SU-DHL-6 (cell line): ENCODE data around the gene OLIG2.

Experiments used
- H2AFZ ChIP-seq: fragments of 200-600 bp; sonication (generic); 2 replicates; pipeline ENCODE4 v1.6.1; 2014; ENCODE audit warnings: low read depth, mild to moderate bottlenecking, moderate library complexity, mixed read lengths, antibody characterized with exemption, low read length; ENCODE audit not compliant: severe bottlenecking
- H3F3A ChIP-seq: fragments of 200-600 bp; shearing (Covaris generic); 2 replicates; pipeline ENCODE4 v1.6.0; 2016; ENCODE audit warnings: antibody characterized with exemption, mild to moderate bottlenecking; ENCODE audit not compliant: insufficient read depth
- H3K27ac ChIP-seq: fragments of 200-600 bp; sonication (generic); 2 replicates; pipeline ENCODE4 v1.5.1; 2016; ENCODE audit warnings: low read depth, mild to moderate bottlenecking, low read length, moderate library complexity, mixed read lengths
- H3K27me3 ChIP-seq: fragments of 200-600 bp; sonication (generic), shearing (Covaris generic); 2 replicates; pipeline ENCODE4 v1.6.0; 2014; ENCODE audit warnings: mild to moderate bottlenecking, low read length
- H3K36me3 ChIP-seq: fragments of 200-600 bp; sonication (generic); 2 replicates; pipeline ENCODE4 v1.6.1; 2014; ENCODE audit warnings: mild to moderate bottlenecking, low read length, mixed read lengths
- H3K4me2 ChIP-seq: fragments of 300-600, 200-600 bp; shearing (Covaris generic), sonication (generic); 2 replicates; pipeline ENCODE4 v1.6.0; 2014; ENCODE audit warnings: low read length, low read depth, mild to moderate bottlenecking; ENCODE audit not compliant: poor library complexity, severe bottlenecking
- H3K4me3 ChIP-seq: fragments of 200-600 bp; sonication (generic); 2 replicates; pipeline ENCODE4 v1.5.1; 2014; ENCODE audit warnings: antibody characterized with exemption, low read length, mild to moderate bottlenecking, mixed read lengths; ENCODE audit not compliant: insufficient read depth, poor library complexity, severe bottlenecking
- H3K79me2 ChIP-seq: fragments of 200-600 bp; sonication (generic); 2 replicates; pipeline ENCODE4 v1.6.1; 2014; ENCODE audit warnings: mild to moderate bottlenecking, low read length, moderate library complexity; ENCODE audit not compliant: insufficient read depth
- H3K9ac ChIP-seq: fragments of 200-600 bp; sonication (generic); 2 replicates; pipeline ENCODE4 v1.7.0; 2014; ENCODE audit warnings: mild to moderate bottlenecking, low read length
- H3K9me2 ChIP-seq: fragments of 200-600 bp; sonication (generic); replicated peaks from 2 replicates; pipeline ENCODE4 v1.6.1; 2014; ENCODE audit warnings: low read length; ENCODE audit not compliant: insufficient read depth
- H3K9me3 ChIP-seq: fragments of 200-600 bp; sonication (generic); 2 replicates; pipeline ENCODE4 v1.6.1; 2014; ENCODE audit warnings: low read length, mixed read lengths; ENCODE audit not compliant: insufficient read depth
- H4K20me1 ChIP-seq: fragments of 200-600 bp; sonication (generic); 2 replicates; pipeline ENCODE4 v1.6.1; 2014; ENCODE audit warnings: low read depth, mild to moderate bottlenecking, antibody characterized with exemption, low read length, moderate library complexity, mixed read lengths
- EZH2phosphoT487 ChIP-seq: fragments of 200-600 bp; sonication (generic), shearing (Covaris generic); conservative IDR thresholded peaks from 2 replicates; pipeline ENCODE4 v1.6.1; 2018; ENCODE audit warnings: mild to moderate bottlenecking, antibody characterized with exemption, low read length, moderate library complexity, mixed read lengths
- TF ChIP-seq, protein P1 (sequence below): fragments of 200-600 bp; sonication (generic); IDR thresholded peaks from one replicate; pipeline ENCODE4 v1.5.1; 2017; ENCODE audit warnings: antibody characterized with exemption, mild to moderate bottlenecking, low read length, moderate library complexity; ENCODE audit not compliant: insufficient read depth, poor library complexity, severe bottlenecking

The OLIG2 gene

DNA sequence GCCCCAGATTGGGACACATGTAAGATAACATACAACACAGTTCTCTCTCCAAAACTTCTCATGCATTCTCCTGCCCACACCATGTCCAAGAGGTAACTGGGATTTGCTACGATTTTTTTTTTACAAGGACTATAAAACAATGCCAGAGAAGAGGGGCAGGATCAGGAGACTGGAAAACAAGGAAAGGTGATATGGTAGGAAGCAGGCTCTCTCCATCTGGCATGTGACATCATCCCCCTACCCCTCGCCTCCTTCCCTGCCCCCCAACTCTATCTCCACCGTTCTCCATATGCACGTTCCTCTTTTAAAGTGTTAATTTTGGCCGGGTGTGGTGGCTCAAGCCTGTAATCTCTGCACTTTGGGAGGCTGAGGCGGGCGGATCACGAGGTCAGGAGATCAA is 20.7 kb downstream of the OLIG2 start:
- Histone ChIP-seq H3K4me3 (no peak overlapping the region), H3K27me3 (no peaks in the 10 kb centered on the region), H2AFZ (no peak overlapping the region), H3K9me2 (no peaks in the 10 kb centered on the region), H3K27ac (no peak overlapping the region), H4K20me1 (no peaks in the 10 kb centered on the region), H3K79me2 (no peaks in the 10 kb centered on the region), H3K9me3 (no peaks in the 10 kb centered on the region), H3K36me3 (no peaks in the 10 kb centered on the region), H3K9ac (no peak overlapping the region), H3K4me2 (no peak overlapping the region), H3F3A (no peaks in the 10 kb centered on the region)
- TF ChIP-seq, protein P1, sequence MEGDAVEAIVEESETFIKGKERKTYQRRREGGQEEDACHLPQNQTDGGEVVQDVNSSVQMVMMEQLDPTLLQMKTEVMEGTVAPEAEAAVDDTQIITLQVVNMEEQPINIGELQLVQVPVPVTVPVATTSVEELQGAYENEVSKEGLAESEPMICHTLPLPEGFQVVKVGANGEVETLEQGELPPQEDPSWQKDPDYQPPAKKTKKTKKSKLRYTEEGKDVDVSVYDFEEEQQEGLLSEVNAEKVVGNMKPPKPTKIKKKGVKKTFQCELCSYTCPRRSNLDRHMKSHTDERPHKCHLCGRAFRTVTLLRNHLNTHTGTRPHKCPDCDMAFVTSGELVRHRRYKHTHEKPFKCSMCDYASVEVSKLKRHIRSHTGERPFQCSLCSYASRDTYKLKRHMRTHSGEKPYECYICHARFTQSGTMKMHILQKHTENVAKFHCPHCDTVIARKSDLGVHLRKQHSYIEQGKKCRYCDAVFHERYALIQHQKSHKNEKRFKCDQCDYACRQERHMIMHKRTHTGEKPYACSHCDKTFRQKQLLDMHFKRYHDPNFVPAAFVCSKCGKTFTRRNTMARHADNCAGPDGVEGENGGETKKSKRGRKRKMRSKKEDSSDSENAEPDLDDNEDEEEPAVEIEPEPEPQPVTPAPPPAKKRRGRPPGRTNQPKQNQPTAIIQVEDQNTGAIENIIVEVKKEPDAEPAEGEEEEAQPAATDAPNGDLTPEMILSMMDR: no peak
- no peak for TF ChIP-seq EZH2phosphoT487

DNA sequence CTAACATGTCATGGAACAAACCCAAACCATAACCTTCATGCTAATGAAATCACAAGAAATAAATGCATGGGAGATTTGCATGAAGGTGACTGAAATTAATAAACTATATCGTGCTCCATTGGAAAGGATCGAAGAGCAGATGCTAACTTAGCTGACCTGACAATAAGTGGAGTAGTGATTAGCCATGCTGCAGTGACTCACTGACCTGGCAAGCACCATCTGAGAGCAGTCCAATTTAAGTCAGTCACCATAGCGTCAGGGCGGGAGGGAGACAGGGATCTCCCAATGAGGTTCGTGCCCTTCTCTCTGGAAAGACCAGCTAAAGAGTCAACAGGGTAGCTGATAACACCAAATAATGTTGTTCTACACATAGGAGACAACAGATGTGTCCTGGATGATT is 21.5 kb downstream of the OLIG2 start:
- H3K79me2 ChIP-seq: no peaks in the 10 kb centered on the region
- H3K27me3 ChIP-seq: no peaks in the 10 kb centered on the region
- no peak overlapping the region for H3K9ac ChIP-seq
- H3K4me3 ChIP-seq: no peak overlapping the region
- H3F3A ChIP-seq: no peaks in the 10 kb centered on the region
- TF ChIP-seq, protein P1: no peak
- no peaks in the 10 kb centered on the region for H3K9me2 ChIP-seq
- no peaks in the 10 kb centered on the region for H4K20me1 ChIP-seq
- H3K9me3 ChIP-seq: no peaks in the 10 kb centered on the region
- H3K36me3 ChIP-seq: no peaks in the 10 kb centered on the region
- no peak overlapping the region for H3K27ac ChIP-seq
- H3K4me2 ChIP-seq: no peak overlapping the region
- H2AFZ ChIP-seq: no peak overlapping the region

DNA sequence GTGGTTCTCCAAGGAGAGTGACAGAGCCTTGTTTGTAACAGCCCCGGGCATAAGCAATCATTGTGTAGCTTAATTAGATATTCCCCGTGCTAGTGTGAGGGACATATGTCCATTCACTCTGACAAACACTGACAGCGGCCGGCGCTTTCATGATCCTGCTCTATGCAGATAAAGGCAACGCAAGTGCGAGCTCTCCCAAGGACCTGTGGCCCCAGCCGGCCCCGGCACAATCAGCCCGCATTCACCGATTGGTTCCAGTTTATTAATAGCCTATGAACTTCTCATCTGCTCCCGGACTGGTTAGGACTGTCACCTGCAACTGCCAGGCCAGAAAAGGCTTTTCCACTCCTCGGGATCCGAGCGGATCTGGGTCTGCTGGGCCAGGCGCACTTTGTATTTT is 26.2 kb downstream of the OLIG2 start:
- no peak overlapping the region for H3K27ac ChIP-seq
- no peaks in the 10 kb centered on the region for H3K9me3 ChIP-seq
- no peaks in the 10 kb centered on the region for H3K27me3 ChIP-seq
- no peaks in the 10 kb centered on the region for H3K79me2 ChIP-seq
- no peak overlapping the region for H3K9ac ChIP-seq
- H3K9me2 ChIP-seq: no peaks in the 10 kb centered on the region
- no peak overlapping the region for H3K4me3 ChIP-seq
- no peak overlapping the region for H2AFZ ChIP-seq
- H3K4me2 ChIP-seq: no peak overlapping the region
- H4K20me1 ChIP-seq: no peaks in the 10 kb centered on the region
- TF ChIP-seq, protein P1: no peak
- no peak for TF ChIP-seq EZH2phosphoT487
- no peaks in the 10 kb centered on the region for H3K36me3 ChIP-seq
- H3F3A ChIP-seq: no peaks in the 10 kb centered on the region

DNA sequence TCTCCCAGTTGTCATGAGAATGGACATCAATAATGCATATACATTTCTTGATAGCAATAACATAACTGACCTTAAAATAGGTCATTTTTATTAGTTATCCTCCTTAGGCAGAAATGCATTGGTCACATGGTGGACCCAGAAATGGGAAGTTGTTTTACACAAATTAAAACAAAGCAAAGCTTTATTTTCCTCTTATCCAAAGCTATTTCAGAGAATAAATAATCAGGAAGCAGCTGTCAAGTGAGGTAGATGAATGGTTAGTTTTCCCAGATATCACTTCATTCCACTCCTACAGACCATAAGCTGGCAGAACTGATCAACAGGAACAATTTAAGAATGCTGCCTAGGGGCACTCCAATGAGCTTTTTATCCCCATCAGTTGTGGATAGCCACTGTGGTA is 28.2 kb downstream of the OLIG2 start:
- Histone ChIP-seq H3K79me2 (no peaks in the 10 kb centered on the region), H4K20me1 (no peaks in the 10 kb centered on the region), H3K9me3 (no peaks in the 10 kb centered on the region), H3K4me3 (no peak overlapping the region), H3K36me3 (no peaks in the 10 kb centered on the region), H3F3A (no peaks in the 10 kb centered on the region), H3K27ac (no peak overlapping the region), H3K27me3 (no peaks in the 10 kb centered on the region), H3K4me2 (no peak overlapping the region), H3K9me2 (no peaks in the 10 kb centered on the region), H3K9ac (no peak overlapping the region), H2AFZ (no peak overlapping the region)
- TF ChIP-seq, protein P1: no peak
- no peak for TF ChIP-seq EZH2phosphoT487
